GM12801 (cell line): ENCODE results near the gene FBP2.

ENCODE experiments used
- TF ChIP-seq, protein P1 (sequence below): IDR thresholded peaks from one replicate; pipeline ENCODE4 v1.5.1; 2011; ENCODE audit warnings: control low read depth; ENCODE audit not compliant: insufficient read length; ENCODE audit errors: extremely low read depth

The FBP2 gene

DNA sequence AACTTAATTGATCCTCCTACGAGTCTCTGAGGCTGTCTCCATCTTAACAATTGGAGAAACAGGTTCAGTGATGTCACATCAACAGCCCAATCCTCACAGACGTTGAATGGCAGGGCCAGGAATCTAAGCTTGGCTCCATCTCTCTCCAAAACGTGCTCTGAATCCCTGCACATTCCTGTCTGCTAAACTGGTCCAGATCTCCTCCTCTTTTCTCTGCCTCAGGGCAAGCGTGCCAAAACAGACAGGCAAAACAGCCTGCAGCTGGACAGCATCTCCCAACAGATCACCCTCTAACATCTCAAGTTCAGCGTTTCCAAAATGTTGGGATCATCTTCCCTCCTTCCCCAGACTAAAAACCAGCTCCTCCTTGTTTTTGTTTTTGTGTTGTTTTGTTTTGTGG is 39.1 kb upstream of the FBP2 start:
- TF ChIP-seq, protein P1, sequence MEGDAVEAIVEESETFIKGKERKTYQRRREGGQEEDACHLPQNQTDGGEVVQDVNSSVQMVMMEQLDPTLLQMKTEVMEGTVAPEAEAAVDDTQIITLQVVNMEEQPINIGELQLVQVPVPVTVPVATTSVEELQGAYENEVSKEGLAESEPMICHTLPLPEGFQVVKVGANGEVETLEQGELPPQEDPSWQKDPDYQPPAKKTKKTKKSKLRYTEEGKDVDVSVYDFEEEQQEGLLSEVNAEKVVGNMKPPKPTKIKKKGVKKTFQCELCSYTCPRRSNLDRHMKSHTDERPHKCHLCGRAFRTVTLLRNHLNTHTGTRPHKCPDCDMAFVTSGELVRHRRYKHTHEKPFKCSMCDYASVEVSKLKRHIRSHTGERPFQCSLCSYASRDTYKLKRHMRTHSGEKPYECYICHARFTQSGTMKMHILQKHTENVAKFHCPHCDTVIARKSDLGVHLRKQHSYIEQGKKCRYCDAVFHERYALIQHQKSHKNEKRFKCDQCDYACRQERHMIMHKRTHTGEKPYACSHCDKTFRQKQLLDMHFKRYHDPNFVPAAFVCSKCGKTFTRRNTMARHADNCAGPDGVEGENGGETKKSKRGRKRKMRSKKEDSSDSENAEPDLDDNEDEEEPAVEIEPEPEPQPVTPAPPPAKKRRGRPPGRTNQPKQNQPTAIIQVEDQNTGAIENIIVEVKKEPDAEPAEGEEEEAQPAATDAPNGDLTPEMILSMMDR, result no peak

DNA sequence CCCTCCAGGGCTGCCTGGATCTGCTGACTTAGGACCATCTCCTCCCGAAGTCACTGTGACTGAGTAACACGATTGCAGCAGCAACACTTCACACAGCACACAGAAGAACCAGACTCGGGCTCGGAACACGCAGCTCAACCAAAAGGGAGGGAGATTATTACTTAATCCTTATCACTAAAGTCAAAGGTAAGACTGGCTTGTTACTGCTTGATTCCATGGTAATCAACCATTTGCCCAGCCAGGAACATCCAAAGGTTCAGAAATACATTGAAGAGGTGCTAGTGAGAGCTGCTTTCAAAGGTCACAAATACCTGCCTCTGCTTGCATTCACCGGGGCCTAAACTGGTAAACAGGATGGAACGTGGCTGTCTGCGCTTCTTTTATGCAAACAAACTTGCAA is 38.0 kb upstream of the FBP2 start:
- TF ChIP-seq, protein P1, result no peak

DNA sequence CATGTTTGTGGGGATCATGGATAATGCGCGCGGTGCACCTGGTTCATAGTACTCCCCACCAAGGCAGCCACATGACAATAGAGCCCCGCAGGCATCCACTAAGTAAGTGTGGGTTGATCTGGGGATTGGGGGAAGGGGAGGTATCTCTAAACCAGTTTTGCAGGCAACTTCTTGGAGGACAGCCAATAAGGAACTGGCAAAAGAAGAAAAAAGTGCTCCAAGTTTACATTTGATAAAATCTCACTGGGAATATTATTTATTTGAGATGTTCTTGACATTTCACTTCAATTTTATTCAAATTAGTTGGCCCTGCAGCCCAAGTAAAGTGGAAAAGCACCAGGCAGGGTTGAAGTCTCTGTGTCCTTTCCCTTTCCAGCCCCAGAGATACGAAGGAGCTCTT is 37.2 kb upstream of the FBP2 start:
- TF ChIP-seq, protein P1, result no peak

DNA sequence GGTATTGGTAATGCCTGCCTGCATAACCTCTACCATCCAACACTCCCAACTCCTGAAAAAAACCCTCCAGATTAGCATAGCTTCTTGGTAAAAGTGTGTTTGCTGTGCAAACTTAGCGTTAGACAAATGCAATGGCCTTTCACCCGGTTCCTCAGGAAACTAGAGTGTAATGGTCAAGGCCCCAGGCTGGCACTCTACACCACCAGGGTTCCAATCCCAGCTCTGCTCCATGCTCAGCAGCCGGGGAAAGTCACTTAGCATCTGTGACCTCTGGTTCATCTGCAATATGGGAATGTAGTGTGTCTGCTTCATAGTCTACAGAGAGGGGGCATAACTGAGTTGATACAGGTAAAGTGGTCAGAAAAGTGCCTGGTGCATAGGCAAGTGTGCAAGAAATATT is 36.7 kb upstream of the FBP2 start:
- TF ChIP-seq, protein P1, result no peak

DNA sequence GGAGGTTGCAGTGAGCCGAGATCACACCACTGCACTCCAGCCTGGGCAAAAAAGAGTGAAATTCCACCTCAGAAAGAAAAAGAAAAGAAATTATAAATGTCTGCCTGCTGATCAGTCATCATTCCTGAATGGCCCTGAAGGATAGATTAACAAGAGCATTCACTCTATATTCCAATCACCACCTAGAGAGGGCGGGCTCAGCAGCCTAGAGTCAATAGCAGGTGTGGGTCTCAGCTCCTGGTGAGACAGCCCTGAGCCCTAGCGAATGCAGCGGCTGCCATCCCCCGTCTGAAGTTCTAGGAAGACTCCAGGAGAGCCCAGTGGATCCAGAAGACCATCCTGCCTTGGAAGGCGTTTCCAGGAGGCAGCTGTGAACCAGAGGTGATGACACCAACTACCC is 33.7 kb upstream of the FBP2 start:
- TF ChIP-seq, protein P1, result no peak

DNA sequence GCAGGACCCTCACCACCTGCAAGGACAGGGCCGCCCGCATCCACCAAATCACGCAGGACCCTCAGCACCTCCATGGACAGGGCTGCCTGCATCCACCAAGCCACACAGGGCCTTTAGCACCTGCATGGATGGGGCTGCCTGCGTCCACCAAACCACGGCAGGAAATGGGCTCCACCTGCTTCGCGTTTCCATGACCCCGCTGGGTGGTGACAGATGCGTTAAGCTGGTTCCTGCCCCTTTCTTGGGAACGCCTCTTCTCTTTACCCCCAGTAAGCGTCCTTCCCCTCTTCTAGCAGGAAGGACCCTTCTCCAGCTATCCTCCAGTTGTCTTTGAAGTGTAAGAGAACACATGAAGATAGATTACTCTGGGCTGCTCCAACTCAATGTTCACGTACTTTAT is 32.2 kb upstream of the FBP2 start:
- TF ChIP-seq, protein P1, result no peak

DNA sequence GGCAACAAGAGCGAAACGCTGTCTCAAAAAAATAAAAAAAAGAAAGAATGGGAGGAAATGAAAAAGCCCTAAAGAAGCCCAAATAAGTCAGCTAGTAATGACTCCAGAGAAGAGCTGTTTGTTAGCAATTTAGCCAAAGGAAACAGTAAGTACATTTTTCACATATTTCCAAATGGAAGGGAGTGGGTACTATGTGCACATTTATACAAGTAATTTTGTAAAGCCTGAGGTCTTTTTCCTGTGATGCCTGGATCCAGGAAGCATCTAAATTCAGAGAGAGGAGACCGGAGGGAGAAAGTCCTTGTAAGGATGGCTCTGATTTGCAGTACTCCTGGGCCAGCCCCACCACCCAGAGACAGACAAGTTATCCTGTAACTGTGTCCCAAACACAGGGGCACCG is 31.0 kb upstream of the FBP2 start:
- TF ChIP-seq, protein P1, result no peak

DNA sequence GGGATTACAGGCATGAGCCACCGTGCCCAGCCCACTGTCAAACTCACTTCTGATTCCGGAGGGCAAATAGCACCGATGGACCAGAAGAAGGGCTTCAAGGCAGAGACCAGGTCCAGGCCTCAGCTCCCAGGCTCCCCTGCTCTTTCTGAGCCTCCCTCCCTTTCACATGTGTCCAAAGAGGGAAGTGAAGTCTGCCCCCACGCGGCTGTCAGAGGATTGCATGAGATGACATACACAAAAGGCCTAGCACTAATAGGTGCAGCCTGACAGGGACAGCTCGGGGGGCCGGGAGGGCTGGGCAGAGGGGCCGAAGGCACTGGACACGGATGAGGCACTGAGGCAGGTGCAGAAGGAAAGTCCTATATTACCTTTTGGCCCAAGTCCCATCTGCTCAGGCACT is 29.6 kb upstream of the FBP2 start:
- TF ChIP-seq, protein P1, result no peak
